ENCODE results near the gene PALM2AKAP2.

Gene PALM2AKAP2

DNA sequence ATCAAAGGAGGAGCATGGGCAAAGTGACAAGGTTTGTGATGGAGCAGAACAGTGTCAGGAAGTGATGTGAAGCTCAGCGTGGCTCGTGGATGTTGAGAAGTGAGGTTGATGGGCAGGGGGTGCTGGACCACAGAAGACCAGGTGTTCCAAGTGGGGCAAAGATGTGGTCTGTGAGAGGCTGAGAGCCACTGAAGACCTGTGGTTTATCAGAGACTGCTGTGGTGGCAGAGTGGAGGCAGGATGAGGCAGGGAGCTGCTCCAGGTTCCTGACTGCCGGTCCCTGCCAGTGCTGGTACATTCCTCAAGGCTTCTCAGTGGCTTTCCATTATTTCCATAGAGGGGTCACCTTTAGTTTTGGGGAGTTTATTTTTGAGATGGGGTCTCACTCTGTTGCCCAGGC is 19.1 kb downstream of the PALM2AKAP2 start:
- Histone ChIP-seq H3K27me3 (ENCODE audit: control insufficient read depth in 3 of 3, insufficient read depth in 3 of 3, low read depth in 1 of 3, low read length in 3 of 3) (peaks cover 0 to 7% (median 0%) of the 10 kb centered on the region in 3 experiments), H3K27ac (replicated peaks; ENCODE audit: low read length) (no peak overlapping the region)

GRCh38 chr9:109799792-109800191 is 19.8 kb downstream of the PALM2AKAP2 start:
- no peak overlapping the region for H3K4ac ChIP-seq (ENCODE audit: low read length)
- H2BK15ac ChIP-seq (ENCODE audit: low read length): no peak overlapping the region
- H4K8ac ChIP-seq (ENCODE audit: low read depth, low read length): no peak overlapping the region
- H3K79me1 ChIP-seq (ENCODE audit: low read depth, low read length): peaks cover 3% of the 10 kb centered on the region
- H2AFZ ChIP-seq (ENCODE audit: low read length): no peak overlapping the region
- no peak overlapping the region for H3K23ac ChIP-seq (ENCODE audit: low read depth, low read length, poor library complexity)
- no CpG with 5 or more reads among the region's 2 CpGs for WGBS, 2 donors (ENCODE audit: extremely low coverage in 2 of 2, insufficient read length in 2 of 2, insufficient replicate concordance in 1 of 2)
- no peak overlapping the region for H4K91ac ChIP-seq (ENCODE audit: low read depth, low read length, poor library complexity)
- no peaks in the 10 kb centered on the region for H3K9me3 ChIP-seq (replicated peaks in 1 of 2; ENCODE audit: control insufficient read depth in 2 of 2, insufficient read depth in 1 of 2, low read depth in 1 of 2, low read length in 2 of 2)
- H3K36me3 ChIP-seq (replicated peaks in 1 of 2; ENCODE audit: control insufficient read depth in 2 of 2, insufficient read depth in 2 of 2, low read length in 2 of 2): no peaks in the 10 kb centered on the region
- H2BK5ac ChIP-seq (ENCODE audit: low read length): no peak overlapping the region
- no peak overlapping the region for H3K18ac ChIP-seq (ENCODE audit: low read length)
- no peak overlapping the region for H2BK120ac ChIP-seq (ENCODE audit: low read depth, low read length)
- peak overlapping the region; percentile 25 for H3K27ac ChIP-seq (replicated peaks; ENCODE audit: low read length)
- H2AK5ac ChIP-seq (ENCODE audit: low read depth, low read length): no peak overlapping the region
- H3K9ac ChIP-seq (ENCODE audit: low read depth, low read length, poor library complexity): no peak overlapping the region
- H2BK12ac ChIP-seq (ENCODE audit: low read length): no peak overlapping the region
- no peak for DNase-seq (ENCODE audit: low spot score)
- H3K14ac ChIP-seq (ENCODE audit: low read length): no peak overlapping the region
- H3K4me3 ChIP-seq (ENCODE audit: low read length in 2 of 2): no peak overlapping the region
- peaks cover 0 to 7% (median 0%) of the 10 kb centered on the region in 3 experiments for H3K27me3 ChIP-seq (ENCODE audit: control insufficient read depth in 3 of 3, insufficient read depth in 3 of 3, low read depth in 1 of 3, low read length in 3 of 3)
- peaks cover 0 to 2% of the 10 kb centered on the region in 2 donors for H3K4me1 ChIP-seq (ENCODE audit: control insufficient read depth in 2 of 2, insufficient read depth in 1 of 2, low read depth in 1 of 2, low read length in 2 of 2)
- no peak overlapping the region for H3K4me2 ChIP-seq (ENCODE audit: insufficient read depth, low read length, poor library complexity, severe bottlenecking)

More for the DNA sequence above, 19.1 kb downstream of the PALM2AKAP2 start:
- Histone ChIP-seq H2BK12ac (ENCODE audit: low read length) (no peak overlapping the region), H2BK15ac (ENCODE audit: low read length) (no peak overlapping the region), H3K4me2 (ENCODE audit: insufficient read depth, low read length, poor library complexity, severe bottlenecking) (no peak overlapping the region), H3K36me3 (replicated peaks in 1 of 2; ENCODE audit: control insufficient read depth in 2 of 2, insufficient read depth in 2 of 2, low read length in 2 of 2) (no peaks in the 10 kb centered on the region), H3K79me1 (ENCODE audit: low read depth, low read length) (peaks cover 3% of the 10 kb centered on the region), H3K4me1 (ENCODE audit: control insufficient read depth in 2 of 2, insufficient read depth in 1 of 2, low read depth in 1 of 2, low read length in 2 of 2) (peaks cover 0 to 3% of the 10 kb centered on the region in 2 donors), H2BK120ac (ENCODE audit: low read depth, low read length) (no peak overlapping the region), H3K18ac (ENCODE audit: low read length) (no peak overlapping the region), H2BK5ac (ENCODE audit: low read length) (no peak overlapping the region), H4K8ac (ENCODE audit: low read depth, low read length) (no peak overlapping the region), H3K14ac (ENCODE audit: low read length) (no peak overlapping the region), H2AK5ac (ENCODE audit: low read depth, low read length) (no peak overlapping the region), H2AFZ (ENCODE audit: low read length) (no peak overlapping the region), H3K23ac (ENCODE audit: low read depth, low read length, poor library complexity) (no peak overlapping the region), H4K91ac (ENCODE audit: low read depth, low read length, poor library complexity) (no peak overlapping the region), H3K4me3 (ENCODE audit: low read length in 2 of 2) (no peak overlapping the region), H3K9ac (ENCODE audit: low read depth, low read length, poor library complexity) (no peak overlapping the region), H3K4ac (ENCODE audit: low read length) (no peak overlapping the region), H3K9me3 (replicated peaks in 1 of 2; ENCODE audit: control insufficient read depth in 2 of 2, insufficient read depth in 1 of 2, low read depth in 1 of 2, low read length in 2 of 2) (no peaks in the 10 kb centered on the region)
- no peak for DNase-seq (ENCODE audit: low spot score)
- WGBS, 2 donors (ENCODE audit: extremely low coverage in 2 of 2, insufficient read length in 2 of 2, insufficient replicate concordance in 1 of 2): no CpG with 5 or more reads among the region's 3 CpGs

DNA sequence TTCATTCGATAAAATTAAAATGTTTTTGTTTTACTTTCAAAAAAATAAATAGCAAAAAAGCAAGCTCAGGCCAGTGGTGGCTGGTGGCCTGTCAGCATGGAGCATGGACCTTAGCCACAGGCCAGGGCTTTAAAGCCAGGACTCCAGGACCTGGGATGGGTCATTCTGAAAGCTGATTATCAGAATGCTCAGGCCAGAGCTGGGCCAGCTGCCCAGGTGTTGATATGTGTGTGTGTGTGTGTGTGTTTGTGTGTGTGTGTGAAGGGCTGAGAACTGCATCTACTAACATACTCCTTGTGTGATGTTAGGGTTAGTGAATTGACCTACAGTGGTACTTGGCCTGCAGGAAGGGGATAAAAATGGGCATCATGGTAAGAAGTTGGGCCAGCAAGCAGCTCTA is 21.5 kb downstream of the PALM2AKAP2 start:
- Histone ChIP-seq H2BK15ac (ENCODE audit: low read length) (no peak overlapping the region), H3K4me1 (ENCODE audit: control insufficient read depth in 2 of 2, insufficient read depth in 1 of 2, low read depth in 1 of 2, low read length in 2 of 2) (peaks cover 0 to 2% of the 10 kb centered on the region in 2 donors), H3K27ac (replicated peaks; ENCODE audit: low read length) (no peak overlapping the region), H3K9me3 (replicated peaks in 1 of 2; ENCODE audit: control insufficient read depth in 2 of 2, insufficient read depth in 1 of 2, low read depth in 1 of 2, low read length in 2 of 2) (no peaks in the 10 kb centered on the region), H2BK5ac (ENCODE audit: low read length) (no peak overlapping the region), H3K14ac (ENCODE audit: low read length) (no peak overlapping the region), H4K8ac (ENCODE audit: low read depth, low read length) (no peak overlapping the region), H2BK12ac (ENCODE audit: low read length) (no peak overlapping the region), H2AK5ac (ENCODE audit: low read depth, low read length) (no peak overlapping the region), H3K4me2 (ENCODE audit: insufficient read depth, low read length, poor library complexity, severe bottlenecking) (no peak overlapping the region), H3K36me3 (replicated peaks in 1 of 2; ENCODE audit: control insufficient read depth in 2 of 2, insufficient read depth in 2 of 2, low read length in 2 of 2) (no peaks in the 10 kb centered on the region), H4K91ac (ENCODE audit: low read depth, low read length, poor library complexity) (no peak overlapping the region), H2BK120ac (ENCODE audit: low read depth, low read length) (no peak overlapping the region), H2AFZ (ENCODE audit: low read length) (no peak overlapping the region), H3K79me1 (ENCODE audit: low read depth, low read length) (peaks cover 2% of the 10 kb centered on the region), H3K9ac (ENCODE audit: low read depth, low read length, poor library complexity) (no peak overlapping the region), H3K23ac (ENCODE audit: low read depth, low read length, poor library complexity) (no peak overlapping the region), H3K4ac (ENCODE audit: low read length) (no peak overlapping the region), H3K4me3 (ENCODE audit: low read length in 2 of 2) (no peak overlapping the region), H3K27me3 (ENCODE audit: control insufficient read depth in 3 of 3, insufficient read depth in 3 of 3, low read depth in 1 of 3, low read length in 3 of 3) (peaks cover 0 to 7% (median 0%) of the 10 kb centered on the region in 3 experiments), H3K18ac (ENCODE audit: low read length) (no peak overlapping the region)
- no peak for DNase-seq (ENCODE audit: low spot score)
- WGBS, 2 donors (ENCODE audit: extremely low coverage in 2 of 2, insufficient read length in 2 of 2, insufficient replicate concordance in 1 of 2): no CpG with 5 or more reads among the region's 1 CpG

GRCh38 chr9:109802491-109802890 is 22.5 kb downstream of the PALM2AKAP2 start:
- DNase-seq (ENCODE audit: low spot score): no peak
- no peak overlapping the region for H3K4me3 ChIP-seq (ENCODE audit: low read length in 2 of 2)
- no peak overlapping the region for H3K23ac ChIP-seq (ENCODE audit: low read depth, low read length, poor library complexity)
- no peak overlapping the region for H3K18ac ChIP-seq (ENCODE audit: low read length)
- no CpG with 5 or more reads among the region's 1 CpG for WGBS, 2 donors (ENCODE audit: extremely low coverage in 2 of 2, insufficient read length in 2 of 2, insufficient replicate concordance in 1 of 2)
- no peak overlapping the region for H3K9ac ChIP-seq (ENCODE audit: low read depth, low read length, poor library complexity)
- no peak overlapping the region for H3K14ac ChIP-seq (ENCODE audit: low read length)
- no peak overlapping the region for H4K8ac ChIP-seq (ENCODE audit: low read depth, low read length)
- H3K9me3 ChIP-seq (replicated peaks in 1 of 2; ENCODE audit: control insufficient read depth in 2 of 2, insufficient read depth in 1 of 2, low read depth in 1 of 2, low read length in 2 of 2): no peaks in the 10 kb centered on the region
- no peak overlapping the region for H4K91ac ChIP-seq (ENCODE audit: low read depth, low read length, poor library complexity)
- H2BK12ac ChIP-seq (ENCODE audit: low read length): no peak overlapping the region
- H3K27me3 ChIP-seq (ENCODE audit: control insufficient read depth in 3 of 3, insufficient read depth in 3 of 3, low read depth in 1 of 3, low read length in 3 of 3): peaks cover 0 to 7% (median 0%) of the 10 kb centered on the region in 3 experiments
- H2AFZ ChIP-seq (ENCODE audit: low read length): no peak overlapping the region
- no peaks in the 10 kb centered on the region for H3K36me3 ChIP-seq (replicated peaks in 1 of 2; ENCODE audit: control insufficient read depth in 2 of 2, insufficient read depth in 2 of 2, low read length in 2 of 2)
- H2BK5ac ChIP-seq (ENCODE audit: low read length): no peak overlapping the region
- no peak overlapping the region for H2AK5ac ChIP-seq (ENCODE audit: low read depth, low read length)
- H3K4me2 ChIP-seq (ENCODE audit: insufficient read depth, low read length, poor library complexity, severe bottlenecking): no peak overlapping the region
- H3K27ac ChIP-seq (replicated peaks; ENCODE audit: low read length): no peak overlapping the region
- no peak overlapping the region for H2BK15ac ChIP-seq (ENCODE audit: low read length)
- H3K4me1 ChIP-seq (ENCODE audit: control insufficient read depth in 2 of 2, insufficient read depth in 1 of 2, low read depth in 1 of 2, low read length in 2 of 2): peaks cover 0 to 2% of the 10 kb centered on the region in 2 donors
- H3K79me1 ChIP-seq (ENCODE audit: low read depth, low read length): peaks cover 2% of the 10 kb centered on the region
- no peak overlapping the region for H2BK120ac ChIP-seq (ENCODE audit: low read depth, low read length)
- H3K4ac ChIP-seq (ENCODE audit: low read length): no peak overlapping the region
